ENCODE data around the gene TBXA2R. TPM values are rescaled to one million over a fixed set of nuclear protein-coding genes. Genes with fewer than 3 reads are reported as not detected.

TBXA2R gene
- total RNA-seq, 1 donor from 2014 or later, result not detected

DNA sequence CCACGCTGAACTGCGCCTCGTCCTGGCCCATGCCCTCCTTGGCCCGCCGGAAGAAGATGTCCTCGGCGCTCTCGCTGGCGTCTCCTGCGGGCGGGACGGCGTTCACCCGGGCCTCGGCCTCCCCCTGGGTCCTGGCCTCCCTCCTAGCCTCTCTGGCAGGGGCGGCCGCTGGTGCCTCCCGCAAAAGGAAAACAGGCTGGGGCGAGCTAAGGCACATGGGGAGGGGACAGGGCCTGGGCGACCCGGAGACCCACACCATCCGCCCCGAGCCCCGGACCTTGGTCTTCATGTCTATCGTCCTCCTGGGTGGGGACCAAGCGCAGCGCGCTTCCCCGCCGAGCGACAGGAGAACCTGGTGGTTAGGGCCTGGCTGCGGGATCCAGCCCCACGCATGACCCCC is 5.7 kb upstream of the TBXA2R start:
- H3K4me1 Mint-ChIP-seq (ENCODE audit: unreplicated experiment), result peaks cover 7% of the 10 kb centered on the region

DNA sequence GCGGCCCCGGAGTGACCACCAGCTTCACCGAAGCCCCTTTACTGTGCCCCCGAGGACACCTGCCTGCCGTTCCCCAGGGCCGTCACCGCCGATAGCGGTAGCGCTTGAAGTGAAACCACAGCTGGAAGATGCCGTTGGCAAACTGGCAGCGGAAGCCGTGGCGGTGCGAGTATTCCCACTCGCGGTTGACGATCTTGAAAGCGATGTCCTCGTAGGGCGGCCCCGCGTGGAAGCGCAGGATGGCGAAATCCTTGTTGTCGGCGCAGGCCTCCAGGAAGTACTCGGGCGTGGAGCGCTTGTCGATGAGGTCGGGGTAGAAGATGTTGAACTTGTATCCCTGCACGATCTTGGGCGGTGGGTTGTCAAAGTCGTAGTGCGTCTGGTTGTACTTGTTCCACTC is 5.2 kb upstream of the TBXA2R start:
- Mint-ChIP-seq H3K27me3 (peaks cover 14% of the 10 kb centered on the region), H3K4me3 (no peak overlapping the region), H3K9me3 (no peaks in the 10 kb centered on the region), H3K36me3 (no peaks in the 10 kb centered on the region), H3K27ac (no peak overlapping the region), H3K4me1 (ENCODE audit: unreplicated experiment) (peaks cover 7% of the 10 kb centered on the region)
- DNase-seq (ENCODE audit: extremely low spot score, unreplicated experiment), result no peak
- TF ChIP-seq, protein P1, sequence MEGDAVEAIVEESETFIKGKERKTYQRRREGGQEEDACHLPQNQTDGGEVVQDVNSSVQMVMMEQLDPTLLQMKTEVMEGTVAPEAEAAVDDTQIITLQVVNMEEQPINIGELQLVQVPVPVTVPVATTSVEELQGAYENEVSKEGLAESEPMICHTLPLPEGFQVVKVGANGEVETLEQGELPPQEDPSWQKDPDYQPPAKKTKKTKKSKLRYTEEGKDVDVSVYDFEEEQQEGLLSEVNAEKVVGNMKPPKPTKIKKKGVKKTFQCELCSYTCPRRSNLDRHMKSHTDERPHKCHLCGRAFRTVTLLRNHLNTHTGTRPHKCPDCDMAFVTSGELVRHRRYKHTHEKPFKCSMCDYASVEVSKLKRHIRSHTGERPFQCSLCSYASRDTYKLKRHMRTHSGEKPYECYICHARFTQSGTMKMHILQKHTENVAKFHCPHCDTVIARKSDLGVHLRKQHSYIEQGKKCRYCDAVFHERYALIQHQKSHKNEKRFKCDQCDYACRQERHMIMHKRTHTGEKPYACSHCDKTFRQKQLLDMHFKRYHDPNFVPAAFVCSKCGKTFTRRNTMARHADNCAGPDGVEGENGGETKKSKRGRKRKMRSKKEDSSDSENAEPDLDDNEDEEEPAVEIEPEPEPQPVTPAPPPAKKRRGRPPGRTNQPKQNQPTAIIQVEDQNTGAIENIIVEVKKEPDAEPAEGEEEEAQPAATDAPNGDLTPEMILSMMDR (conservative IDR thresholded peaks at IDR 0.05), result no peak

More for the DNA sequence above, 5.7 kb upstream of the TBXA2R start:
- H3K36me3 Mint-ChIP-seq, result no peaks in the 10 kb centered on the region
- no peaks in the 10 kb centered on the region for H3K9me3 Mint-ChIP-seq
- peaks cover 10% of the 10 kb centered on the region for H3K27me3 Mint-ChIP-seq
- DNase-seq (ENCODE audit: extremely low spot score, unreplicated experiment), result no peak
- TF ChIP-seq, protein P1 (conservative IDR thresholded peaks at IDR 0.05), result no peak
- no peak overlapping the region for H3K4me3 Mint-ChIP-seq
- H3K27ac Mint-ChIP-seq, result no peak overlapping the region

DNA sequence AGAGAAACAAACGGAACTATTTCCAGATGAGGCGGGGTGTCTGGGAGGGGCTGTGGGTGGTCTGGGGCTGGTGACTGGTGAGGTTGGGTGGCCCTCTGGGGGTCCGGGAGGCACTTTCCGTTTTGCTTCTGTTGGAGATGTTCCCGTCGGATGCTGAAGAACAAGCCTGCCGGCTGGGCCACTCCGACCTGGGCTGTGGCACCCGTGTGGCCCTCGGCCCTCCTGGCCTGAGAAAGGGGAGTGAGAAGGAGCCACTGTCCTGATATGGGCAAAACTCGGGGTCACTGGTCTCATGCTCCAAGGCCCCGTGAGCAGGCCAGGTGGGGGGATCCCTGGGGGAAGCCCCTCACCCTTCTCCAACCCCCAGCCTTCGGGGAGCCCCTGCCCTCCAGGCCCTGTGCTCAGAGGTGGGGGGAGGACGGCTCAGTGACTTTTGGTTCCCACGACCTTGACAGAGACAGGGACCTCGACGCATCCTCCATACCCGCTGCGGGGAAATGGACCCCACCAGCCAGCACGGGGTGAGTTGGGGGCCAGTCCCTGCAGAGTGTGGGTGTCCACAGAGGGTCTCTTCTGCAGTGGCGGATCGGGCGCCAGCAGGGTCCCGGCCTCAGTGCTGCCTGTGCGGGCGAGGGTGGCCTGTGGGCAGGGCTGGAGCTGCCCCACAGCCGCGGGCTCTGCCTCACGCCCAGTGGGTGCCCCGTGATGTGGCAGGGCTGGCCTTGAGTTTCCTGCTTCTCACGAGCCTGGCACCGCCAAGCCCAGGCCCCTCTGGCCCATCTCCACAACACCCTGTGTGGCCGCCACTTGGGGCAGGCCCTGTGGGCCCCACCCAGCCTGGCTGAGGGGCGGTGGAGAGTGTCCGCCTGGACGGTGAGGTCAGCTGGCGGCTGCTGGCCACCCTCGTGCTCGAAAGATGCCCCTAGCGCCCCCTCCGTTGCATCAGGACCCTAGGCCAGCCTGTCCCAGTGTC is 4.4 kb upstream of the TBXA2R start:
- Mint-ChIP-seq H3K36me3 (no peaks in the 10 kb centered on the region), H3K9me3 (no peaks in the 10 kb centered on the region), H3K27ac (no peak overlapping the region), H3K27me3 (peaks cover 14% of the 10 kb centered on the region), H3K4me3 (no peak overlapping the region), H3K4me1 (ENCODE audit: unreplicated experiment) (peaks cover 7% of the 10 kb centered on the region)
- no peak for DNase-seq (ENCODE audit: extremely low spot score, unreplicated experiment)
- TF ChIP-seq, protein P1 (conservative IDR thresholded peaks at IDR 0.05), result no peak

DNA sequence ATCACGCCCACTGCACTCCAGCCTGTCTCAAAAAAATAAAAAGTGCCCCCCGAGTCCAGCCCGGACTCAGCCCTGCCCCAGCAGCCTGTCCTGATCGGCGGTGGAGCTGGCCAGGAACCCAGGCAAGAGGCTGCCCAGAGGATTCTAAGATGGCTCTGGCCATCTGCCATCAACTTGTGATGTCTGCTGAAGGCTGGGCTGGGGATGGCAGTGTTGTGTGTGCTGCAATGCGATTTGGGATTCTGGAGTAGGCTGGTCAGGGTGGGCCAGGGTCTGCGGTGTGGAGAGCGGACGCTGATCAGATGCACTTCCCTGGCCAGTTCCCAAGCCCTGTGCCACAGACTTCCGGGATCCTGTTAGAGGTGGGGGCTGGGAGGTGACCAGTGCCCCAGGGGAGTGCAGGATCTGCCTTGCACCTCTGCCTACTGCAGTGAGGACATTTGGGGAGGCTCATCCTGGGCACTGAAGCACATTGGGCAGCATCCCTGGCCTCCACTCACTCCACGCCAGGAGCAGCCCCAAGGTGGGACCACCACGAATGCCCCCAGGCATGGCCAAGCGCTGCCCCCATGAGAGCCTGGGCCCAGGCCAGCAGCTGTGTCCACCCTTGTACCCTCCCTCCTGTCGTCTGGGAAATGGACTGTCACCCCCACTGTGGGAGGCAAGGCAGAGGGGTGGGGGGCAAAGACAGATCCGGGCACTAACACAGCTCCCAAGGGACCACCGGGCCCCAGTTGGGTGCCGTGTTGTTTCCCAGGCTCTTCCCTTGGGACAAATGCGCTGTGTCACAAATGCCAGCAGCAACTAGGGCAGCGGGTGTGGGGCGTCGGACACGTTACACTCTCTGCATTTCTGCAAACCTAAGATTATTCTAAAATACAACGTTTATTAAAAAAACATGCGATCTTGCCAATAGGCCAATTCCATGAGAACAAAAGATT is 3.4 kb upstream of the TBXA2R start:
- no peaks in the 10 kb centered on the region for H3K9me3 Mint-ChIP-seq
- DNase-seq (ENCODE audit: extremely low spot score, unreplicated experiment), result no peak
- peaks cover 7% of the 10 kb centered on the region for H3K4me1 Mint-ChIP-seq (ENCODE audit: unreplicated experiment)
- TF ChIP-seq, protein P1 (conservative IDR thresholded peaks at IDR 0.05), result no peak
- no peak overlapping the region for H3K27ac Mint-ChIP-seq
- peaks cover 14% of the 10 kb centered on the region for H3K27me3 Mint-ChIP-seq
- H3K36me3 Mint-ChIP-seq, result no peaks in the 10 kb centered on the region
- H3K4me3 Mint-ChIP-seq, result no peak overlapping the region

DNA sequence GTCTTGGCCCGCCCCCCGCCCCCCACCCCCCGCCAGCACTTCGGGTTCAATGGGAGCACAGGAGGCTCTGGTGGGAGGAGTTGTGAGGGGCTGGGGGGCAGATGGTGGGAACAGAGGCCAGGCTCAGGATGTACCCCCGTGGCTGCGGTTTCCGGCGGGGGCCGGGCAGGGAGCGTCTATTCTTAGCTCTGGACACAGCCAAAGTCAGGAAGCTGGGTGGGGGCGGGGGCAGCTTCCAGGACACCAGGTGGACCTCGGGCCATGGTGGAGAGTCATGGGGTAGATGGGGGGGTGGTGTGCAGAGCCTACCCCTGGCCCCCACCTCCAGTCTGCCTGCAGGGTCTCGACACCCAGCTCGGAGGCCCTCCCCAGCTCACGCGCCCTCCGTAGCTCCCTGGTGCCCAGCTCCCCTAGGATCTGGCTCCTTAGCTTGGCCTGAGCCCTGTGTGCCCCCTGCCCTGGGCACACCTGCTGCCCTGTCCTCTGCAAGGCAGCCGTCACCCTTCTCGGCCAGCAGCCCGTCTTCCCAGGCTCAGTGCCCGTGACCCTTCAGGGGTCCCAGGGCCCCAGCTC is 2.2 kb upstream of the TBXA2R start:
- H3K4me1 Mint-ChIP-seq (ENCODE audit: unreplicated experiment), result peaks cover 7% of the 10 kb centered on the region
- H3K36me3 Mint-ChIP-seq, result no peaks in the 10 kb centered on the region
- H3K4me3 Mint-ChIP-seq, result no peak overlapping the region
- H3K27ac Mint-ChIP-seq, result no peak overlapping the region
- TF ChIP-seq, protein P1 (conservative IDR thresholded peaks at IDR 0.05), result no peak
- no peaks in the 10 kb centered on the region for H3K9me3 Mint-ChIP-seq
- H3K27me3 Mint-ChIP-seq, result peaks cover 14% of the 10 kb centered on the region
- DNase-seq (ENCODE audit: extremely low spot score, unreplicated experiment), result no peak
